Mesenchymal stem cell (in vitro differentiated cells and primary cell): ENCODE measurements around the gene GFOD2.

Source experiments
- DNase-seq: peaks from one replicate; pipeline ENCODE4 v3.0.0-alpha.2; 2013
- H2AFZ ChIP-seq: one replicate; pipeline ENCODE4 v1.6.1; 2013; ENCODE audit warnings: low read depth, mild to moderate bottlenecking, control low read depth, inconsistent platforms, low read length, moderate library complexity
- H2AK5ac ChIP-seq: 2 replicates; pipeline ENCODE4 v1.6.1; 2013; ENCODE audit warnings: low read length, moderate library complexity, mild to moderate bottlenecking, inconsistent platforms; ENCODE audit not compliant: severe bottlenecking
- H2BK120ac ChIP-seq: one replicate; pipeline ENCODE4 v1.6.1; 2013; ENCODE audit warnings: low read depth, mild to moderate bottlenecking, inconsistent platforms, low read length, moderate library complexity
- H2BK12ac ChIP-seq, 2 experiments: one replicate each; pipeline ENCODE4 v1.6.1; 2013; ENCODE audit warnings: inconsistent platforms in 2 of 2, low read length in 2 of 2, mild to moderate bottlenecking in 2 of 2, moderate library complexity in 2 of 2, control low read depth in 1 of 2
- H2BK15ac ChIP-seq: one replicate; pipeline ENCODE4 v1.6.1; 2013; ENCODE audit warnings: mild to moderate bottlenecking, low read depth, inconsistent platforms; ENCODE audit not compliant: poor library complexity, severe bottlenecking
- H2BK5ac ChIP-seq: 2 replicates; pipeline ENCODE4 v1.6.1; 2013; ENCODE audit warnings: low read depth, mild to moderate bottlenecking, low read length, control low read depth, inconsistent platforms; ENCODE audit not compliant: poor library complexity, severe bottlenecking
- H3K14ac ChIP-seq, 2 experiments: one replicate each; pipeline ENCODE4 v1.6.1; 2013; ENCODE audit warnings: inconsistent platforms in 2 of 2, low read length in 2 of 2, control low read depth in 1 of 2, mild to moderate bottlenecking in 1 of 2, moderate library complexity in 1 of 2
- H3K18ac ChIP-seq, 2 experiments: one replicate each; pipeline ENCODE4 v1.6.1; 2013; ENCODE audit warnings: inconsistent platforms in 2 of 2, low read length in 2 of 2, control low read depth in 1 of 2, low read depth in 1 of 2, mild to moderate bottlenecking in 1 of 2
- H3K23ac ChIP-seq, 2 experiments: one replicate each; pipeline ENCODE4 v1.6.1; 2013; ENCODE audit warnings: inconsistent platforms in 2 of 2, low read length in 2 of 2, mild to moderate bottlenecking in 2 of 2, moderate library complexity in 2 of 2, control low read depth in 1 of 2
- H3K27ac ChIP-seq: 2 replicates; pipeline ENCODE4 v1.5.1; 2013; ENCODE audit warnings: mild to moderate bottlenecking, moderate library complexity, low read length, control low read depth, inconsistent platforms; ENCODE audit not compliant: poor library complexity, severe bottlenecking
- H3K27me3 ChIP-seq, 2 experiments: 2 replicates each; pipeline versions ENCODE4 v1.6.1 to v1.7.0; 2013; ENCODE audit warnings: low read length in 2 of 2, mild to moderate bottlenecking in 2 of 2, moderate library complexity in 2 of 2, control low read depth in 1 of 2, inconsistent platforms in 1 of 2; ENCODE audit not compliant: control insufficient read depth in 1 of 2, insufficient read depth in 1 of 2
- H3K36me3 ChIP-seq, 2 experiments: 2 replicates each; pipeline versions ENCODE4 v1.6.1 to v1.7.0; 2013; ENCODE audit warnings: low read length in 2 of 2, control low read depth in 1 of 2, inconsistent platforms in 1 of 2, low read depth in 1 of 2, mild to moderate bottlenecking in 1 of 2; ENCODE audit not compliant: insufficient read depth in 2 of 2, control insufficient read depth in 1 of 2
- H3K4ac ChIP-seq, 2 experiments: one replicate each; pipeline ENCODE4 v1.6.1; 2013; ENCODE audit warnings: inconsistent platforms in 2 of 2, low read length in 2 of 2, mild to moderate bottlenecking in 2 of 2, moderate library complexity in 2 of 2, control low read depth in 1 of 2, low read depth in 1 of 2
- H3K4me1 ChIP-seq: 2 replicates; pipeline ENCODE4 v1.6.1; 2013; ENCODE audit warnings: low read depth, low read length, control low read depth; ENCODE audit not compliant: control insufficient read depth, insufficient read depth
- H3K4me2 ChIP-seq: 2 replicates; pipeline ENCODE4 v1.6.1; 2013; ENCODE audit warnings: low read length, mild to moderate bottlenecking, inconsistent platforms; ENCODE audit not compliant: poor library complexity, severe bottlenecking
- H3K4me3 ChIP-seq, 2 experiments: 2 replicates each; pipeline versions ENCODE4 v1.5.1 to v1.7.0; 2013; ENCODE audit warnings: low read length in 2 of 2, mild to moderate bottlenecking in 2 of 2, control low read depth in 1 of 2, low read depth in 1 of 2; ENCODE audit not compliant: insufficient read depth in 1 of 2
- H3K79me1 ChIP-seq: replicated peaks from 2 replicates; pipeline ENCODE4 v1.6.1; 2013; ENCODE audit warnings: mild to moderate bottlenecking, control low read depth, low read length, inconsistent platforms; ENCODE audit not compliant: poor library complexity, severe bottlenecking
- H3K9ac ChIP-seq: 2 replicates; pipeline ENCODE4 v1.7.0; 2013; ENCODE audit warnings: mild to moderate bottlenecking, low read length, moderate library complexity
- H3K9me3 ChIP-seq: 2 replicates; pipeline ENCODE4 v1.7.0; 2013; ENCODE audit warnings: mild to moderate bottlenecking, low read length; ENCODE audit not compliant: control insufficient read depth
- H4K8ac ChIP-seq: one replicate; pipeline ENCODE4 v1.6.1; 2013; ENCODE audit warnings: inconsistent platforms, mild to moderate bottlenecking, low read length, moderate library complexity
- H4K91ac ChIP-seq: one replicate; pipeline ENCODE4 v1.6.1; 2013; ENCODE audit warnings: mild to moderate bottlenecking, low read length, inconsistent platforms
- WGBS: methylation state at CpG from one replicate; pipeline ENCODE4 v1.1.7; 2013; ENCODE audit warnings: mixed read lengths; 5-methylcytosine and 5-hydroxymethylcytosine counted together

Gene GFOD2

DNA sequence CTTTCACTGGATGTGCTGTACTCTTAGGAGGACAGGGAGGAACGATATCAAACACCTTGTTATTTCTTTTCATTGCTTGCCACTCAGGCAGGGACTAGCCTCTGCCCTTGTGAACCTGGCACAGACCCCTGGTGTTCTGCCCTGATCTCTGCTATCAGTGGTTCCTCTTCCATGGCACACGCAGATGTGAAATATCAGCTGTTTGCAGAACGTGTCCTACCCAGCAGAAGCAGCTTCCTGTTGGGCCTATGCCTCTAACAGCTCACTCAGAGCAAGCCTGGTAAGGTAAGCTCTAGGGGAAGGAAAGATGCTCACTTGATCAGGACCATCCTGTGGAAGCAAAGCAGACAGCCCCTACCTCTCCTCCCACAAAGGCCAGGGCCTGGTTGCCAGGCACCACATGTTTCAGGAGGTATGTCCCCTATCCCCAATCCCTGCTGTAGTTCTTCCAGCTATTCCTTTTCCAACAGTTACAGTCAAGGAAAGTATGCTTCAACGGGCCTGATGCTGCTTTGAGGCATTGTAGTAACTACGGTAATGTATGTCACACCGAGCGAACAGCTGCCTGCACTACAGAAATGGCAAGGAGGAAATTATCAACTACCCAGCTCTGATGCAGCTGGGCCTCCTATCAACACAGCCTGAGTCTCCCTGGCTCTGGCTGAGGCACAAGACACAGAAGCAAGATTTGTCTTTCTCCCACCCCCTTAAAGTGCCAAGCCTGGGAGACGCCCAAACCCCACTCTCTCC, 41.3 kb upstream of the GFOD2 start:
- Histone ChIP-seq H2BK120ac (no peak overlapping the region), H3K23ac (no peak overlapping the region), H3K4me1 (no peaks in the 10 kb centered on the region), H2BK5ac (no peak overlapping the region), H4K8ac (no peak overlapping the region), H3K27ac (no peak overlapping the region), H3K27me3 (no peaks in the 10 kb centered on the region), H3K9me3 (no peaks in the 10 kb centered on the region), H3K4ac (no peak overlapping the region), H3K4me2 (no peak overlapping the region), H3K36me3 (peaks cover 20 to 46% of the 10 kb centered on the region in 2 experiments), H3K18ac (no peak overlapping the region), H2BK12ac (no peak overlapping the region), H2BK15ac (no peak overlapping the region), H2AFZ (no peak overlapping the region), H2AK5ac (no peak overlapping the region), H3K79me1 (peaks cover 51% of the 10 kb centered on the region), H3K9ac (no peak overlapping the region), H4K91ac (no peak overlapping the region), H3K14ac (no peak overlapping the region), H3K4me3 (no peak overlapping the region)
- no peak for DNase-seq
- 89% methylated on average over 8 of the region's 8 CpGs for WGBS

DNA sequence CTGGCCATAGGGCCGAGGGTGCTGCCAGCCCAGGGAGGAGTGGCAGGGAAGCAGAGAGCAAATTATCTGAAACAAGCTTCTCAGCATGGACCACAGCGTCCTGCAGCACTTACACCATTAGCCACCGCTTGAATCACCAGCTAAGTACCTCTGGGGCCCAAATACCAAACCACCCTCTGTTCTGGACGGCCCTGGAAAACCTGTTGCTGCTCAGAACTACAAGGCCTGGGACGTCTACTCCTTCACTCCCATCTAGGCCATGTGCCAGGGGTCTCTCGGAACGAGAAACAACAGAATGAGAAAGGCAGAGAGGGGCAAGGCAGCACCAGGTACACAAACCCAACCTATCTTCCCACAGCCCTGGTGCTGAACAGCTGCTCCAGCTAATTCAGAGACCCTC, 39.9 kb upstream of the GFOD2 start:
- Histone ChIP-seq H3K14ac (no peak overlapping the region), H3K18ac (no peak overlapping the region), H3K23ac (no peak overlapping the region), H3K27me3 (no peaks in the 10 kb centered on the region), H2BK15ac (no peak overlapping the region), H3K4me2 (no peak overlapping the region), H4K91ac (no peak overlapping the region), H4K8ac (no peak overlapping the region), H3K4ac (no peak overlapping the region), H2AFZ (no peak overlapping the region), H3K36me3 (peaks cover 19 to 54% of the 10 kb centered on the region in 2 experiments), H2BK5ac (no peak overlapping the region), H2BK120ac (no peak overlapping the region), H3K9ac (no peak overlapping the region), H3K27ac (no peak overlapping the region), H3K79me1 (peaks cover 58% of the 10 kb centered on the region), H2AK5ac (no peak overlapping the region), H2BK12ac (peak overlapping the region in 1 of 2 experiments; percentile 66), H3K4me3 (no peak overlapping the region), H3K9me3 (no peaks in the 10 kb centered on the region), H3K4me1 (no peaks in the 10 kb centered on the region)
- no peak for DNase-seq
- 97% methylated on average over 7 of the region's 7 CpGs for WGBS

- DNase-seq, result no peak
- Histone ChIP-seq H3K27ac (no peak overlapping the region), H2AFZ (no peak overlapping the region), H4K8ac (no peak overlapping the region), H3K4me2 (no peak overlapping the region), H2BK5ac (no peak overlapping the region), H3K36me3 (peaks cover 15 to 49% of the 10 kb centered on the region in 2 experiments), H3K27me3 (no peaks in the 10 kb centered on the region), H2BK12ac (no peak overlapping the region), H3K4me3 (no peak overlapping the region), H3K23ac (no peak overlapping the region), H3K4me1 (no peaks in the 10 kb centered on the region), H4K91ac (no peak overlapping the region), H2AK5ac (no peak overlapping the region), H3K9ac (no peak overlapping the region), H2BK120ac (no peak overlapping the region), H2BK15ac (no peak overlapping the region), H3K18ac (no peak overlapping the region), H3K79me1 (peaks cover 53% of the 10 kb centered on the region), H3K14ac (no peak overlapping the region), H3K4ac (no peak overlapping the region), H3K9me3 (no peaks in the 10 kb centered on the region)
- 97% methylated on average over 3 of the region's 3 CpGs for WGBS
Observed at GRCh38 chr16:67758006-67758405, 38.9 kb upstream of the GFOD2 start.

DNA sequence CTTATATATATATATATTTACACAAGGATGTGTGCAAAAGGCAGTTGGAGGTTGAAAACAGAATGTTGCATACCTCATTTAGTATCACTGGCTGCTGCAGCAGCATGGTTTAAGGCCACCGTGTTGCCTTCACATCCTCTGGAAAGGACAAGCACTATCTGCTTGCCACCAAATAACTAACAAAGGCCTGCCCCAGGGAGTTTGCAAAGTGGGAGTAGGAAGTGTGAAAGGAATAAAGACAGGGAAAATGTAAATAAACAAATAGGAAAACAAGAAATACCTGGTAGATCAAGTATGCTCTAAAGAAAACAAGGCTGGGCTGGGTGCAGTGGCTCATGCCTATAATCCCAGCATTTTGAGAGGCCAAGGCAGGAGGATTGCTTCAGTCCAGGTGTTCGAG, 33.5 kb upstream of the GFOD2 start:
- no peaks in the 10 kb centered on the region for H3K4me1 ChIP-seq
- no peak overlapping the region for H4K91ac ChIP-seq
- no peak overlapping the region for H3K18ac ChIP-seq
- no peak overlapping the region for H4K8ac ChIP-seq
- H3K27ac ChIP-seq, result no peak overlapping the region
- no peaks in the 10 kb centered on the region for H3K9me3 ChIP-seq
- peaks cover 4 to 33% of the 10 kb centered on the region in 2 experiments for H3K36me3 ChIP-seq
- H3K14ac ChIP-seq, result no peak overlapping the region
- H3K9ac ChIP-seq, result no peak overlapping the region
- H3K4me2 ChIP-seq, result no peak overlapping the region
- no peak overlapping the region for H2AK5ac ChIP-seq
- peaks cover 36% of the 10 kb centered on the region for H3K79me1 ChIP-seq
- H3K4ac ChIP-seq, result no peak overlapping the region
- H2BK120ac ChIP-seq, result no peak overlapping the region
- H3K23ac ChIP-seq, result no peak overlapping the region
- H3K4me3 ChIP-seq, result no peak overlapping the region
- no peak overlapping the region for H2BK15ac ChIP-seq
- H2BK5ac ChIP-seq, result no peak overlapping the region
- no peak for DNase-seq
- no peaks in the 10 kb centered on the region for H3K27me3 ChIP-seq
- no peak overlapping the region for H2AFZ ChIP-seq
- no CpG with 5 or more reads among the region's 2 CpGs for WGBS
- H2BK12ac ChIP-seq, result no peak overlapping the region
